PC-3 (cell line): ENCODE results near the gene PIPOX. TPM values are rescaled to one million over a fixed set of nuclear protein-coding genes. Genes with fewer than 3 reads are reported as not detected.
A peak's percentile ranks its signal among the peaks of the same experiment; 100 is the strongest.

Experiments used
- ATAC-seq: fragments of 200-7000 bp; cut with Tn5 transposase; 2 replicates; pipeline ENCODE4 v1.9.1; 2020; ENCODE audit warnings: mild to moderate bottlenecking, moderate library complexity
- BruUV-seq: library from RNA; stranded (reverse); fragments of 400-500 nt; replicated peaks from 2 replicates; lab custom pipeline; 2021; lab: Mats Ljungman, UMichigan
- CTCF ChIA-PET: fragments of 300-600 bp; sonication (Branson Sonifier 250); formaldehyde crosslinking; loops from one replicate; lab custom pipeline; 2022; ENCODE audit warnings: antibody characterized with exemption; lab: Charles Lee
- POLR2A ChIA-PET: fragments of 300-600 bp; sonication (Branson Sonifier 250); formaldehyde crosslinking; loops from one replicate; lab custom pipeline; 2022; ENCODE audit warnings: antibody characterized with exemption; ENCODE audit not compliant: unreplicated experiment; lab: Charles Lee
- DNase-seq: peaks from one replicate; pipeline ENCODE4 v3.0.0-alpha.2; 2015
- H2AFZ ChIP-seq: fragments of 300-600 bp; sonication (generic); 2 replicates; pipeline ENCODE4 v1.6.0; 2016; ENCODE audit warnings: antibody characterized with exemption, low read length
- H3F3A ChIP-seq: fragments of 300-600 bp; sonication (generic); one replicate; pipeline ENCODE4 v1.6.0; 2017; ENCODE audit warnings: antibody characterized with exemption, low read length, control low read depth, mild to moderate bottlenecking; ENCODE audit not compliant: unreplicated experiment
- H3K27ac ChIP-seq: fragments of 300-600 bp; sonication (generic); 2 replicates; pipeline ENCODE4 v1.5.1; 2016; ENCODE audit warnings: mild to moderate bottlenecking, low read length
- H3K27me3 ChIP-seq: fragments of 300-600 bp; sonication (generic); 2 replicates; pipeline ENCODE4 v1.6.1; 2016; ENCODE audit warnings: low read length, mixed read lengths
- H3K36me3 ChIP-seq: fragments of 300-600 bp; sonication (generic); 2 replicates; pipeline ENCODE4 v1.6.1; 2016; ENCODE audit warnings: low read depth, mixed run types, low read length, mixed read lengths
- H3K4me1 ChIP-seq: fragments of 300-600 bp; sonication (generic); 2 replicates; pipeline ENCODE4 v1.5.1; 2016; ENCODE audit warnings: low read length; ENCODE audit not compliant: insufficient read depth
- H3K4me2 ChIP-seq: fragments of 300-600 bp; sonication (generic); 2 replicates; pipeline ENCODE4 v1.6.0; 2016; ENCODE audit warnings: low read length
- H3K4me3 ChIP-seq: fragments of 300-600 bp; sonication (generic); 2 replicates; pipeline ENCODE4 v1.5.1; 2016; ENCODE audit warnings: mild to moderate bottlenecking, low read length, mixed read lengths
- H3K79me2 ChIP-seq: fragments of 300-600 bp; sonication (generic); 2 replicates; pipeline ENCODE4 v1.6.1; 2017; ENCODE audit warnings: low read length, mixed read lengths
- H3K9ac ChIP-seq: fragments of 300-600 bp; sonication (generic); 2 replicates; pipeline ENCODE4 v1.6.0; 2016; ENCODE audit warnings: mild to moderate bottlenecking, low read length
- H3K9me2 ChIP-seq: fragments of 300-600 bp; sonication (generic); replicated peaks from 2 replicates; pipeline ENCODE4 v1.6.1; 2016; ENCODE audit warnings: mixed run types, low read length, mixed read lengths
- H3K9me3 ChIP-seq: fragments of 300-600 bp; sonication (generic); 2 replicates; pipeline ENCODE4 v1.6.1; 2016; ENCODE audit warnings: low read length, mixed read lengths
- H4K20me1 ChIP-seq: fragments of 300-600 bp; sonication (generic); 2 replicates; pipeline ENCODE4 v1.6.1; 2016; ENCODE audit warnings: low read length, mixed read lengths
- CTCF ChIP-seq: fragments of 300-600 bp; sonication (generic); conservative IDR thresholded peaks from 2 replicates; pipeline ENCODE4 v1.5.1; 2017; ENCODE audit warnings: antibody characterized with exemption, low read depth, mild to moderate bottlenecking, low read length
- EZH2 ChIP-seq: fragments of 300-600 bp; sonication (generic); IDR thresholded peaks from one replicate; pipeline ENCODE4 v1.6.1; 2017; ENCODE audit warnings: antibody characterized with exemption, mild to moderate bottlenecking, low read length; ENCODE audit not compliant: unreplicated experiment
- EZH2phosphoT487 ChIP-seq: fragments of 300-600 bp; sonication (generic); IDR thresholded peaks from 2 replicates; pipeline ENCODE4 v1.6.1; 2018; ENCODE audit warnings: mild to moderate bottlenecking, antibody characterized with exemption, low read length, borderline replicate concordance
- intact Hi-C: fragments of 100-400 bp; cut with micrococcal nuclease; formaldehyde crosslinking; loops from 2 replicates; pipeline ENCODE4 v1.9.0; 2023
- total RNA-seq: library from RNA; depleted of rRNA; stranded (reverse); fragments of >200 nt; gene quantifications from 2 replicates; pipeline ENCODE4 v1.2.3, GENCODE V29; 2014

The PIPOX gene
- total RNA-seq, 1 experiment from 2014 or later, result 0.87 TPM

- Histone ChIP-seq H4K20me1 (no peaks in the 10 kb centered on the region), H3K27me3 (peaks cover 9% of the 10 kb centered on the region), H3K4me2 (no peak overlapping the region), H3K9me2 (no peaks in the 10 kb centered on the region), H3K9ac (no peak overlapping the region), H2AFZ (no peak overlapping the region), H3K4me3 (no peak overlapping the region), H3K9me3 (no peaks in the 10 kb centered on the region), H3K27ac (no peak overlapping the region), H3F3A (no peaks in the 10 kb centered on the region), H3K36me3 (no peaks in the 10 kb centered on the region), H3K4me1 (no peaks in the 10 kb centered on the region), H3K79me2 (no peaks in the 10 kb centered on the region)
- peak; percentile 67 for DNase-seq
- BruUV-seq, result no TSS peak
- intact Hi-C loops, result no loop called here
- no peak for TF ChIP-seq CTCF
- TF ChIP-seq EZH2phosphoT487, result no peak
- CTCF ChIA-PET, result no interaction called here
- POLR2A ChIA-PET, result no interaction called here
- ATAC-seq, result peak; percentile 58
Measured at GRCh38 chr17:29007860-29008455, 35.0 kb upstream of the PIPOX start.

- BruUV-seq, result no TSS peak
- H3K27ac ChIP-seq, result no peak overlapping the region
- H3K36me3 ChIP-seq, result no peaks in the 10 kb centered on the region
- no peaks in the 10 kb centered on the region for H3F3A ChIP-seq
- TF ChIP-seq EZH2phosphoT487 (no peak), EZH2 (no peak), CTCF (no peak)
- no peak overlapping the region for H3K4me3 ChIP-seq
- H3K27me3 ChIP-seq, result peaks cover 10% of the 10 kb centered on the region
- CTCF ChIA-PET, result no interaction called here
- no peaks in the 10 kb centered on the region for H3K79me2 ChIP-seq
- no peak overlapping the region for H3K9ac ChIP-seq
- H4K20me1 ChIP-seq, result no peaks in the 10 kb centered on the region
- no peaks in the 10 kb centered on the region for H3K9me2 ChIP-seq
- no peak for ATAC-seq
- no peak overlapping the region for H2AFZ ChIP-seq
- no peaks in the 10 kb centered on the region for H3K4me1 ChIP-seq
- DNase-seq, result no peak
- no peak overlapping the region for H3K4me2 ChIP-seq
- intact Hi-C loops, result no loop called here
- no peaks in the 10 kb centered on the region for H3K9me3 ChIP-seq
- POLR2A ChIA-PET, result no interaction called here
Measured at GRCh38 chr17:29008591-29008990, 34.4 kb upstream of the PIPOX start.

GRCh38 chr17:29010129-29010528, 32.8 kb upstream of the PIPOX start:
- Histone ChIP-seq H4K20me1 (no peaks in the 10 kb centered on the region), H2AFZ (no peak overlapping the region), H3K9ac (no peak overlapping the region), H3K36me3 (no peaks in the 10 kb centered on the region), H3K79me2 (no peaks in the 10 kb centered on the region), H3K4me1 (no peaks in the 10 kb centered on the region), H3K9me3 (no peaks in the 10 kb centered on the region), H3K9me2 (no peaks in the 10 kb centered on the region), H3K27ac (no peak overlapping the region), H3K4me2 (no peak overlapping the region), H3K4me3 (no peak overlapping the region), H3F3A (no peaks in the 10 kb centered on the region), H3K27me3 (peaks cover 16% of the 10 kb centered on the region)
- ChIA-PET CTCF (no interaction called here), POLR2A (no interaction called here)
- ATAC-seq, result no peak
- intact Hi-C loops, result no loop called here
- no peak for DNase-seq
- no peak for TF ChIP-seq EZH2
- TF ChIP-seq CTCF, result no peak
- TF ChIP-seq EZH2phosphoT487, result no peak
- no TSS peak for BruUV-seq
